Peyer's patch (tissue), 4 donors: Measurements from ENCODE around the gene PXK.

Experiments
- POLR2A ChIP-seq, 2 donors: fragments of 450-650 bp; IDR thresholded peaks; one replicate each; pipeline ENCODE4 v1.5.1; 2017; ENCODE audit warnings: antibody characterized with exemption in 2 of 2, mild to moderate bottlenecking in 2 of 2, moderate library complexity in 2 of 2
- TF ChIP-seq, protein P1 (sequence below), 6 experiments: fragments of 450-650 bp in 4 of 6; fragments of 200-600 bp in 2 of 6; sonication (generic) in 1 of 6; IDR thresholded peaks; one replicate each; pipeline ENCODE4 v1.5.1; 2017 to 2019; ENCODE audit warnings: antibody characterized with exemption in 6 of 6, mild to moderate bottlenecking in 3 of 6, moderate library complexity in 1 of 6

- TF ChIP-seq, protein P1, sequence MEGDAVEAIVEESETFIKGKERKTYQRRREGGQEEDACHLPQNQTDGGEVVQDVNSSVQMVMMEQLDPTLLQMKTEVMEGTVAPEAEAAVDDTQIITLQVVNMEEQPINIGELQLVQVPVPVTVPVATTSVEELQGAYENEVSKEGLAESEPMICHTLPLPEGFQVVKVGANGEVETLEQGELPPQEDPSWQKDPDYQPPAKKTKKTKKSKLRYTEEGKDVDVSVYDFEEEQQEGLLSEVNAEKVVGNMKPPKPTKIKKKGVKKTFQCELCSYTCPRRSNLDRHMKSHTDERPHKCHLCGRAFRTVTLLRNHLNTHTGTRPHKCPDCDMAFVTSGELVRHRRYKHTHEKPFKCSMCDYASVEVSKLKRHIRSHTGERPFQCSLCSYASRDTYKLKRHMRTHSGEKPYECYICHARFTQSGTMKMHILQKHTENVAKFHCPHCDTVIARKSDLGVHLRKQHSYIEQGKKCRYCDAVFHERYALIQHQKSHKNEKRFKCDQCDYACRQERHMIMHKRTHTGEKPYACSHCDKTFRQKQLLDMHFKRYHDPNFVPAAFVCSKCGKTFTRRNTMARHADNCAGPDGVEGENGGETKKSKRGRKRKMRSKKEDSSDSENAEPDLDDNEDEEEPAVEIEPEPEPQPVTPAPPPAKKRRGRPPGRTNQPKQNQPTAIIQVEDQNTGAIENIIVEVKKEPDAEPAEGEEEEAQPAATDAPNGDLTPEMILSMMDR (IDR thresholded peaks at IDR 0.05) = no peak
- TF ChIP-seq POLR2A (IDR thresholded peaks at IDR 0.05) = no peak
These were observed 119.5 kb downstream of the PXK start for GRCh38 chr3:58452176-58452575.
